ENCODE data around the gene LRRC45. TPM values are rescaled to one million over a fixed set of nuclear protein-coding genes. Genes with fewer than 3 reads are reported as not detected.

The LRRC45 gene
- total RNA-seq = 10 to 100 TPM; 29.8 to 33.7 TPM

GRCh38 chr17:82022981-82023446 is at the start of gene LRRC45:
Gene LRRC45 (plus strand): TSS chr17:82023305. CDS start chr17:82023644, 339 bp downstream.

GRCh38 chr17:81977211-81977808 is 45.8 kb upstream of the LRRC45 start, which contains the start of gene ASPSCR1:
Gene ASPSCR1 (plus strand): TSS chr17:81977629. CDS start chr17:81977647, 18 bp downstream.

DNA sequence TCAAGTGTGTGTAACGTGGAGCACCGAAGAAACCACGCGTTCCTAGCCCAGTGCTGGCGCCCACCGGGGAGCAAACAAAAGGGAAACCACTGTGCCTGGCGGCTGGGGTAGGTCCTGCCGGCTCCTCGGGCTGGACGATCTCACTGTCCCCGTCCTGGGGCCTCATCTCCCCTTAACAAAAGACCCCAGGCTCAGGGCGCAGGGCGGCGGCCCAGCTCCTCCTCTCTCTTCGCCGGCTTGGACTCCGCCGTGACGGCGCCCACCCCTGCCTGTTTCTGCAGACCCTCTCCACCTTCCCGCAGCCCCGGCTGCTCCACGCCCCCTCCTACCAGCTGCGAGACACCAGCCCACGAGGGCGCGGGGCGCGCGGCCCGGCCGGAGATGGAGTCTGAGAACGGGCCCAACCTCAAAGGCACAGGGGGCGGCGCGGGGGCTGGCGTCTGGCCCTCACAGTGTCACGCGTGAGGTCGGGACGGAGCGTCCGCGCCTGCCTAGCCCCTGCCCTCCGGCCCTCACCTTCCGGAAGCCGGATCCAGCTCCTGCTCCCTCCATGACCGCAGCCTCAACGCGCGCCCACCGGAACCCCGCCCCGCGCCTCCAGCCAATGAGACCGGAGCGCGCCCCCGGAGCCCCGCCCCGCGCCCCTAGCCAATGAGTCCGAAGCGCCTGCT is 660 bp upstream of the LRRC45 start, which contains the start of gene CENPX:
TSS of gene CENPX (minus strand) at position 569 of the 671 bp plus-strand sequence. CDS start at position 552, 17 bp downstream.

GRCh38 chr17:82031303-82031884 is 8.3 kb downstream of the LRRC45 start, which contains the start of gene RAC3:
Gene RAC3 (plus strand): TSS chr17:82031678. CDS start chr17:82031762, 84 bp downstream.

DNA sequence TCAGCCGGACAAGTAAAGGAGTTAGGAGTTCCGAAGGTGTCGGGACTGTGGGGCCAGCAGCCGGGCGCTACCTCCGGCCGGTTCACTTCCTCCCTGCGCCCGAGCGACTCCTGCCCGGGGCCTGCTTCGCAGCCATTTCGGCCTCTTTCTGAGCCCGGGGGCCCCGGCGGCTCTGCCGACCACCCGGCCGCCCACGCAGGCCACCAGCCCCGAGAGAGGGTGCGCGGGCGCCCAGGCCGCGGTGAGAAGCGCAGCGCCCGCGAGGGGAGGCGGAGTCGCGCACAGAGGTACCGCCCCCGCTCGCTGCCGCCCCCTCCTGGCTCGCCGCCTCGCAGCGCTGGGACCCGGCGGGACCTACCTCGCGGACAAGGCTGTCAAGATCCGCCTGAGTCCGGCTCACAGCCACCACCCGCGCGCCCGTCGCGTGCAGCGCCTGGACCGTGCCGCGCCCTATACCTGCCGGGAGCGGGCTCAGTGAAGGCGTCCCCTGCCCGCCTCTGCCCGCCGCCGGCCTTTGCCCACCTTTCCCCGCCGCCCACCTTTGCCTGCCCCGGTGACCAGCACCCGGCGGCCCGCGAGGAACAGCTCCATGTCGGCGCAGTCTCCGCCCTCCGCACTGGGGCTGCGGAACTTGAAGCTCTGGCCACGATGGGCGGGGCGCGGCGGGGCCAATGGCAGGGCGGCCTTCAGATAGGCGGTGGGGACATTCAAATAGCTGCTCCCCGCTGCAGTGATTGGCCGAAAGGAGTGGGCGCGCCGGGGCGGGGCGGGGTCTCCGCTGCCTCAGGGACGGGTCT is 14.2 kb downstream of the LRRC45 start, which contains the start of gene DCXR:
TSS of gene DCXR (minus strand) at position 606 of the 797 bp plus-strand sequence. CDS start at position 591, 15 bp downstream.

DNA sequence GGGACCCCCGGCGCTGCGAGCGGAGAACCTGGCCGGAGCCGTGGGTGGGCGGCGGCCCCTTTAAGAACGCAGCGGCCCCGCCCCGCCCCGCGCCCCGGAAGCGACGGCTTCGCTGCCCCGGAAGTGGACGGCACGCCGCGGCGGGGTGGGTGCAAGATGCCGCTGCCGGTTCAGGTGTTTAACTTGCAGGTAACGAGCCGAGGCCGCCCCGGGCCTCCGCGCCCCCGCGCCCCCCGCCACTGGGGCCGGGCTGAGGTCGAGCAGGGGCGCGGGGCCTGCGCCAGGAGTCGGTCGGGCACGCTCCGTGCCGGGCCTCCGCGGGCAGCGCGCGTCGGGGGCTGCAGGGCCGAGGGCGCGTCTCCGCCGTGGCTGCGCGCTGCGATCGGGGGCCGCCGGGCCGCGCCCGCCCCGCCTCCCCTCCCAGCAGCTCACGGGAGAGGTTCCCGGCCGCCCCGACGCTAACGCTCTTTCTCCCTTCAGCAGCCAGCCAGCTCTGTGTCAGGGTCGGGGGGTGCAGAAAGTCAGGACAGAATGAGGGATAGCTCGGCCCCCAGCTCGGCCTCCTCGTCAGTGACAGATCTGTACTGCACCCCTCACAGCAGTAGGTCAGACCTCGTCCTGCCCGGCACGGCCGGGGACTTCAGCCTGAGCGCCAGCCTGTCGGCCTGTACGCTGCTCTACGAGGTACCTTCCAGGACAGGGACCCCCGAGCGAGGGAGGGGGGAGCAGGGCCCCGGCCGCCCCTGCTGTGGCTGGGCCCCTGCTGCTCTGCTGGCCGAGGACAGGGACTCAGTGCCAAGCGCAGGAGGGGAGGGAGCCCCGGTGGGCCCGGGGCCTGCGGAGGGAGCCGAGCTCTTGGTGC is 28.9 kb downstream of the LRRC45 start, which contains the start of the genes GPS1 and RFNG:
TSS of gene GPS1 (plus strand) at position 123 of the 862 bp plus-strand sequence. CDS start at position 157, 34 bp downstream.
TSS of gene RFNG (minus strand) at position 36 of the 862 bp plus-strand sequence. CDS start 45 bp downstream, outside the sequence.

DNA sequence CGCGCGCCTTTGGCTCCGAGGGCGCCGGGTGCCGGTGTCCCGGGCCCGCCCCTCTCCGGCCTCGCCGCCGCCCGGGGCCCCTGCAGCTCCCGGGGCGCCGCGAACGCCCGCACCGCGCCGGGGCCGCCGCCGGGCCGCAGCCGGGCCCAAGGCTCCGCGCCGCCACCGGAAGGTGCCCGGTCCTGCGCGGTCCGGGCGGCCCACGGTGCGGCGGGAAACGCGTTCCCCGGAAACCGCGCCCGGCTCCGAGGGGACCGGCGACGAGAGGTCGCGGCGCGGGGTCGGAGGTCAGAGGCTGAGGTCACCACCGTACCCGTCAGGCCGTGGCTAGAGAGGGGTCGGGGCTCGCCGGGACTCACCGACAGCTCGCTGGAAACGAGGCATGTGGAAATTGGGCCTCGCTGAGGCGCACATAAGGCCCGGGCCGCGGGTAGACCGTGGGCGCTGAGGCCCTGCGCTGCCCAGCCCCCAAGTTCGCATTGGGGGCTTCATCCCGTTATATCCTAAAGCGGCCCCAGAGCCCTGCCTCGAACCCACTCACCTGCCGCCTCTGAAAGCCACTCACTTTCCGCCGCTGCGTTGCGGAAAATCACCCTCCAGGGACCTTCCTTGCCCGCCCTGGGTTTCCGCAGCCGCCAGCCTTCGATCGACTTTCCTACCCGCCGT is 42.7 kb downstream of the LRRC45 start, which contains the start of gene DUS1L:
TSS of gene DUS1L (minus strand) at position 167 of the 666 bp plus-strand sequence. CDS start 745 bp downstream, outside the sequence.

Other genes starting within 250 kb of the LRRC45 start
- gene GCGR, start 219.2 kb upstream of the LRRC45 start, total RNA-seq = not detected
- 10 to 100 TPM; 51.6 to 53.9 TPM for gene MCRIP1, start 190.0 kb upstream of the LRRC45 start, total RNA-seq
- not detected for gene PPP1R27, start 188.3 kb upstream of the LRRC45 start, total RNA-seq
- 100 to 1,000 TPM; 471 to 474 TPM for gene P4HB, start 162.8 kb upstream of the LRRC45 start, total RNA-seq
- 100 to 1,000 TPM; 575 to 590 TPM for gene ARHGDIA, start 152.0 kb upstream of the LRRC45 start, total RNA-seq
- gene ALYREF, start 131.7 kb upstream of the LRRC45 start, total RNA-seq = 100 to 1,000 TPM; 145 to 147 TPM
- 10 to 100 TPM; 67.2 to 75.1 TPM for gene ANAPC11, start 131.6 kb upstream of the LRRC45 start, total RNA-seq
- under 1 TPM; 0.10 to 0.20 TPM for gene NPB, start 121.1 kb upstream of the LRRC45 start, total RNA-seq
- gene PCYT2, start 111.9 kb upstream of the LRRC45 start, total RNA-seq = 10 to 100 TPM; 43.8 to 49.5 TPM
- 10 to 100 TPM; 51.5 to 52.8 TPM for gene SIRT7, start 105.1 kb upstream of the LRRC45 start, total RNA-seq
- 10 to 100 TPM; 22.6 to 23.9 TPM for gene MAFG, start 95.6 kb upstream of the LRRC45 start, total RNA-seq
- 10 to 100 TPM; 23.3 to 26.1 TPM for gene PYCR1, start 86.0 kb upstream of the LRRC45 start, total RNA-seq
- gene MYADML2, start 76.1 kb upstream of the LRRC45 start, total RNA-seq = not detected
- under 1 TPM; 0.30 to 0.34 TPM for gene NOTUM, start 62.1 kb upstream of the LRRC45 start, total RNA-seq
- gene ASPSCR1, start 45.7 kb upstream of the LRRC45 start, total RNA-seq = 10 to 100 TPM; 37.4 to 39.5 TPM
- 10 to 100 TPM; 49.8 to 49.9 TPM for gene CENPX, start 427 bp upstream of the LRRC45 start, total RNA-seq
- 1 to 10 TPM; 6.0 to 6.2 TPM for gene RAC3, start 8.4 kb downstream of the LRRC45 start, total RNA-seq
- 100 to 1,000 TPM in 1 of 2 experiments, 10 to 100 TPM in 1; 98.5 to 103 TPM for gene DCXR, start 14.4 kb downstream of the LRRC45 start, total RNA-seq
- 10 to 100 TPM; 25.1 to 26.8 TPM for gene RFNG, start 28.5 kb downstream of the LRRC45 start, total RNA-seq
- gene GPS1, start 28.6 kb downstream of the LRRC45 start, total RNA-seq = 10 to 100 TPM; 66.6 to 67.5 TPM
- gene DUS1L, start 42.5 kb downstream of the LRRC45 start, total RNA-seq = 100 to 1,000 TPM; 110 to 111 TPM
- gene FASN, start 74.9 kb downstream of the LRRC45 start, total RNA-seq = 100 to 1,000 TPM; 153 to 162 TPM
- gene CCDC57, start 189.5 kb downstream of the LRRC45 start, total RNA-seq = 10 to 100 TPM; 67.7 to 72.9 TPM
- gene SLC16A3, start 205.7 kb downstream of the LRRC45 start, total RNA-seq = 100 to 1,000 TPM; 156 to 157 TPM

Data from activated naive CD4-positive, alpha-beta T cell treated with anti-CD3 and anti-CD28 coated beads, Interleukin-2, amount 10 ng/mL, durations not matched to agents 5 hours and 36 hours (primary cell).